ENCODE measurements around the gene ZFAND4. TPM values are rescaled to one million over a fixed set of nuclear protein-coding genes. Genes with fewer than 3 reads are reported as not detected.

The ZFAND4 gene
- total RNA-seq, 4 donors from 2014 or later: 15.3 to 26.6 (median 17.7) TPM

DNA sequence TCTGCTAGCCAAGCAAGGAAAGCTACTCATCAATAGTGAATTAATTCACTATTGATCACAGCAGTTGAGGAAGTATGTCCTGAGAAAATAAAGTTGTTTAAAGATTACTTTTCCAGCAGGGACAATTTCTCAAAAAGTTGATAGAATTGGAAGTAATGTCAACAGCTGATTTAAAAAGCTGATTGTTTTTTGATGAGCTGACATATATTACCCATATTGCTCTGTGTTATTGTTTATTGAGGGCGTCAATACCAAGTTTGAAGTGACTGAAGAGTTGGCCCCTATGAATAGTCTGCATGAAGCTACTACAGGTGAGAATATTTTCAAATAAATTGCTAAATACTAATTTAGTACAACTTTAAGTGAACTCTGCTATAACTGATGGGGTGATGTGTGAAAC is 28.0 kb downstream of the ZFAND4 start:
- TF ChIP-seq EP300 (IDR thresholded peaks at IDR 0.05) (no peak), POLR2A (IDR thresholded peaks at IDR 0.05) (no peak), POLR2AphosphoS5 (IDR thresholded peaks at IDR 0.05) (no peak)
- TF ChIP-seq, protein P1, sequence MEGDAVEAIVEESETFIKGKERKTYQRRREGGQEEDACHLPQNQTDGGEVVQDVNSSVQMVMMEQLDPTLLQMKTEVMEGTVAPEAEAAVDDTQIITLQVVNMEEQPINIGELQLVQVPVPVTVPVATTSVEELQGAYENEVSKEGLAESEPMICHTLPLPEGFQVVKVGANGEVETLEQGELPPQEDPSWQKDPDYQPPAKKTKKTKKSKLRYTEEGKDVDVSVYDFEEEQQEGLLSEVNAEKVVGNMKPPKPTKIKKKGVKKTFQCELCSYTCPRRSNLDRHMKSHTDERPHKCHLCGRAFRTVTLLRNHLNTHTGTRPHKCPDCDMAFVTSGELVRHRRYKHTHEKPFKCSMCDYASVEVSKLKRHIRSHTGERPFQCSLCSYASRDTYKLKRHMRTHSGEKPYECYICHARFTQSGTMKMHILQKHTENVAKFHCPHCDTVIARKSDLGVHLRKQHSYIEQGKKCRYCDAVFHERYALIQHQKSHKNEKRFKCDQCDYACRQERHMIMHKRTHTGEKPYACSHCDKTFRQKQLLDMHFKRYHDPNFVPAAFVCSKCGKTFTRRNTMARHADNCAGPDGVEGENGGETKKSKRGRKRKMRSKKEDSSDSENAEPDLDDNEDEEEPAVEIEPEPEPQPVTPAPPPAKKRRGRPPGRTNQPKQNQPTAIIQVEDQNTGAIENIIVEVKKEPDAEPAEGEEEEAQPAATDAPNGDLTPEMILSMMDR (IDR thresholded peaks at IDR 0.05): no peak
- H3K4me1 ChIP-seq: no peaks in the 10 kb centered on the region
- no peaks in the 10 kb centered on the region for H3K27me3 ChIP-seq
- peaks cover 14% of the 10 kb centered on the region for H3K36me3 ChIP-seq
- H3K27ac ChIP-seq: no peak overlapping the region
- 100% methylated on average over 1 of the region's 1 CpG for WGBS
- no peaks in the 10 kb centered on the region for H3K9me3 ChIP-seq
- no peak overlapping the region for H3K4me3 ChIP-seq
- DNase-seq (ENCODE audit: low spot score in 2 of 2): no peak

GRCh38 chr10:45640941-45641340 is 31.6 kb downstream of the ZFAND4 start:
- 94% methylated on average over 4 of the region's 4 CpGs for whole genome bisulfite sequencing
- Histone ChIP-seq H3K27ac (no peak overlapping the region), H3K4me1 (no peaks in the 10 kb centered on the region), H3K9me3 (no peaks in the 10 kb centered on the region), H3K36me3 (peaks cover 19% of the 10 kb centered on the region), H3K4me3 (no peak overlapping the region), H3K27me3 (no peaks in the 10 kb centered on the region)
- DNase-seq (ENCODE audit: low spot score in 2 of 2): no peak
- TF ChIP-seq POLR2AphosphoS5 (IDR thresholded peaks at IDR 0.05): no peak

DNA sequence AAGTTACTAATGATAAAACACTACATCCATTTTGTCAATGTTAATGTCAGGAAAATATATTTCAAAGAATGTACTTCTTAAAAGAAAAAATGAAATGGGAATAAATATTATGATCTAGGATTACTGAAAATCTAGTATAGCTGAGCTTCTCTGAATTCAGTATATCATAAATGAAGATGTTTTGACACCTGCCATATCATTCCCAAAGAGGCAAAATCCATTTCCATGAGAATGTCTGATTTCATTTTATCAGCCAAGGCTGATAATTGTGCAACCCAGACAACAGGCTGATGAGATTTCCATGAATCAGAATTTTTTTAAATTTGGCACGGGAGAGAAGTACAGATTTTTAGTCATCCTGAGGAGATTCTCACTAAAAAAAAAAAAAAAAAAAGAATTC is 32.5 kb downstream of the ZFAND4 start:
- Histone ChIP-seq H3K27me3 (no peaks in the 10 kb centered on the region), H3K36me3 (peaks cover 19% of the 10 kb centered on the region), H3K9me3 (no peaks in the 10 kb centered on the region), H3K4me3 (no peak overlapping the region), H3K4me1 (no peaks in the 10 kb centered on the region), H3K27ac (no peak overlapping the region)
- 94% methylated on average over 1 of the region's 1 CpG for whole genome bisulfite sequencing
- TF ChIP-seq POLR2A (IDR thresholded peaks at IDR 0.05) (no peak), POLR2AphosphoS5 (IDR thresholded peaks at IDR 0.05) (no peak), EP300 (IDR thresholded peaks at IDR 0.05) (no peak)
- TF ChIP-seq, protein P1 (IDR thresholded peaks at IDR 0.05): no peak
- DNase-seq (ENCODE audit: low spot score in 2 of 2): no peak

DNA sequence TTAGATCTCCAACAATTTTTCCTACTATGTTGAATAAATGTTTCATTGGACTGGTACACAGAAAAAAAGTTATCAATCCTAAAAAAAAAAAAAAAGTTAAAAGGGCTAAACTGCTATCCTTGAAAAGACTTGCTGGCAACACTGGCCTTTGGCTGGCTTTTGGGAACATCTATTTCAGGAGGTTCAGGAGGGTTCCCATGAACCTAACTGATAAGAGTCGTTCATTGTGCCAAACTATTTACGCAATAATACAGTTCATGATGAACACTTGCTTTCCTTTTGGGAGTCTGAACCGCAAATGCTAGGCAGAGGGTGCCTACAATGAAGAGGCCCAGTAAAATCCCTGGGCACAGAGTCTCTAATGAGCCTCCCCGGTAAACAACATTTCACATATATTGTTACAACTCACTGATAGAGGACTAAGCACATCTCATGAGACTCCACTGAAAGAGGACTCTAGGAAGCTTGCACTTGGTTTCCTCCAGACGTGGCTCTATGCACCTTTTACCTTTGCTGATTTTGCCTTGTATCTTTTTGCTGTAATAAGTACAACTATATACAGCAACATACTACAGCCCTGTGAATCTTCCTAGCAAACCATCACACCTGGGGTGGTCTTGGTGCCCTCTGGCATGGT is 45.0 kb downstream of the ZFAND4 start:
- 81% methylated on average over 5 of the region's 5 CpGs for WGBS
- H3K36me3 ChIP-seq: peaks cover 13% of the 10 kb centered on the region
- no peak for TF ChIP-seq POLR2A (IDR thresholded peaks at IDR 0.05)
- no peak for TF ChIP-seq EP300 (IDR thresholded peaks at IDR 0.05)
- TF ChIP-seq, protein P1 (IDR thresholded peaks at IDR 0.05): no peak
- no peak for TF ChIP-seq POLR2AphosphoS5 (IDR thresholded peaks at IDR 0.05)
- no peak for DNase-seq (ENCODE audit: low spot score in 2 of 2)
- no peaks in the 10 kb centered on the region for H3K9me3 ChIP-seq
- no peak overlapping the region for H3K27ac ChIP-seq
- H3K27me3 ChIP-seq: no peaks in the 10 kb centered on the region
- H3K4me1 ChIP-seq: no peaks in the 10 kb centered on the region
- no peak overlapping the region for H3K4me3 ChIP-seq

- H3K4me1 ChIP-seq: no peaks in the 10 kb centered on the region
- no peak for DNase-seq (ENCODE audit: low spot score in 2 of 2)
- H3K27me3 ChIP-seq: no peaks in the 10 kb centered on the region
- TF ChIP-seq EP300 (IDR thresholded peaks at IDR 0.05) (no peak), POLR2A (IDR thresholded peaks at IDR 0.05) (no peak), POLR2AphosphoS5 (IDR thresholded peaks at IDR 0.05) (no peak)
- TF ChIP-seq, protein P1 (IDR thresholded peaks at IDR 0.05): no peak
- H3K4me3 ChIP-seq: no peak overlapping the region
- peaks cover 14% of the 10 kb centered on the region for H3K36me3 ChIP-seq
- no peaks in the 10 kb centered on the region for H3K9me3 ChIP-seq
- WGBS: 93% methylated on average over 3 of the region's 3 CpGs
- H3K27ac ChIP-seq: no peak overlapping the region
Measured at GRCh38 chr10:45625879-45626278, 46.7 kb downstream of the ZFAND4 start.

DNA sequence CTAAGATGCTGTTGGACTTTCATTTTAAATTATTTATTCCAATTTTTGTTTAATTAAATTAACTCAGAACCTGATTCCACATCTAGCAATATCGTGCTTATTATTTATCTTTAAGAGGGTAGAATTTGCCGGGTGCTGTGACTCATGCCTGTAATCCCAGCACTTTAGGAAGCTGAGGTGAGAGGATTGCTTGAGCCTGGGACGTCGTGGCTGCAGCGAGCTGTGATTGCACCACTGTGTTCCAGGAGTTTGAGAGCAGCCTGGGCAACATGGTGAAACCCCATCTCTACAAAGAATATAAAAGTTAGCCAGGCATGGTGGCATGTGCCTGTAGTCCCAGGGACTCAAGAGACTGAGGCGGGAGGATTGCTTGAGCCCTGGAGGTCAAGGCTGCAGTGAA is 47.8 kb downstream of the ZFAND4 start:
- Histone ChIP-seq H3K4me3 (no peak overlapping the region), H3K4me1 (no peaks in the 10 kb centered on the region), H3K27ac (no peak overlapping the region), H3K27me3 (no peaks in the 10 kb centered on the region), H3K36me3 (peaks cover 14% of the 10 kb centered on the region), H3K9me3 (no peaks in the 10 kb centered on the region)
- TF ChIP-seq POLR2A (IDR thresholded peaks at IDR 0.05) (no peak), EP300 (IDR thresholded peaks at IDR 0.05) (no peak)
- TF ChIP-seq, protein P1 (IDR thresholded peaks at IDR 0.05): no peak
- no peak for DNase-seq (ENCODE audit: low spot score in 2 of 2)
- WGBS: 94% methylated on average over 6 of the region's 6 CpGs

Measured in suprapubic skin (tissue), 4 donors.